ENCODE measurements around the gene MSLN. TPM values are rescaled to one million over a fixed set of nuclear protein-coding genes. Genes with fewer than 3 reads are reported as not detected.

The MSLN gene
- total and polyA plus RNA-seq, 10 donors, result 0.22 to 1.1 (median 0.41) TPM; not detected in 4

DNA sequence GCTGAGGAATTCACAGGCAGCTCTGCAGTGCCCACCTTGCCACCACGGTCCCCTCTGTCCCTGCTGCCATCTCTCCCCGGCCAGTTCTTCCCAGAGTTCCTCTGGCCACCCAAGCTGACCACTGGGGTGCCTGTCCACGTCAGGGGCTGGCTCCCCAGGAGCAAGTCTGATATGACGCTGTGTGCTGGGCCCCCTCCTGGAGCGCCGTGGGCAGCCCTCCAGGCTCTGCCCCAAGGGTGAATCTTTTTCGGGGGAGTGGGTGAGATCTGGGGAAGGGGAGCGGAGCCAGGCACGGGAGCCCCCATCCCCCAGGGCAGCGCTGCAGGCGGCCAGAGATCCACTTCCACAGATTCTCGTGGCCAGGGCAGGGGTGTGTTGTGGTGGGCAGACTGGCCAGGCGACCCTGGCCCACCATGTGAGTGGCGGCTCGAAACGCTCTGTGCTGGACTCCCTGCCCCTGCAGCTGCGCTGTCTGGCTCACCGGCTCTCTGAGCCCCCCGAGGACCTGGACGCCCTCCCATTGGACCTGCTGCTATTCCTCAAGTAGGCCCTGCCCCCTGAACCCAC is 3.7 kb downstream of the MSLN start:
- peaks cover 0 to 82% (median 18%) of the 10 kb centered on the region in 7 donors for H3K27me3 ChIP-seq (replicated peaks in 1 of 7)
- H3K9me3 ChIP-seq, result no peaks in the 10 kb centered on the region
- TF ChIP-seq POLR2A (IDR thresholded peaks at IDR 0.05), result no peak
- TF ChIP-seq POLR2AphosphoS5 (IDR thresholded peaks at IDR 0.05), result no peak
- TF ChIP-seq, protein P1, sequence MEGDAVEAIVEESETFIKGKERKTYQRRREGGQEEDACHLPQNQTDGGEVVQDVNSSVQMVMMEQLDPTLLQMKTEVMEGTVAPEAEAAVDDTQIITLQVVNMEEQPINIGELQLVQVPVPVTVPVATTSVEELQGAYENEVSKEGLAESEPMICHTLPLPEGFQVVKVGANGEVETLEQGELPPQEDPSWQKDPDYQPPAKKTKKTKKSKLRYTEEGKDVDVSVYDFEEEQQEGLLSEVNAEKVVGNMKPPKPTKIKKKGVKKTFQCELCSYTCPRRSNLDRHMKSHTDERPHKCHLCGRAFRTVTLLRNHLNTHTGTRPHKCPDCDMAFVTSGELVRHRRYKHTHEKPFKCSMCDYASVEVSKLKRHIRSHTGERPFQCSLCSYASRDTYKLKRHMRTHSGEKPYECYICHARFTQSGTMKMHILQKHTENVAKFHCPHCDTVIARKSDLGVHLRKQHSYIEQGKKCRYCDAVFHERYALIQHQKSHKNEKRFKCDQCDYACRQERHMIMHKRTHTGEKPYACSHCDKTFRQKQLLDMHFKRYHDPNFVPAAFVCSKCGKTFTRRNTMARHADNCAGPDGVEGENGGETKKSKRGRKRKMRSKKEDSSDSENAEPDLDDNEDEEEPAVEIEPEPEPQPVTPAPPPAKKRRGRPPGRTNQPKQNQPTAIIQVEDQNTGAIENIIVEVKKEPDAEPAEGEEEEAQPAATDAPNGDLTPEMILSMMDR (IDR thresholded peaks at IDR 0.05 in 8 of 11, conservative IDR thresholded peaks at IDR 0.05 in 3 of 11), result no peak
- H3K4me1 ChIP-seq, result no peaks in the 10 kb centered on the region
- no peak for DNase-seq
- intact Hi-C loops (cut with DNase I; ENCODE audit: low total_unique reads), result no loop called here
- H3K4me3 ChIP-seq, result no peak overlapping the region
- H3K27ac ChIP-seq, result no peak overlapping the region
- no peaks in the 10 kb centered on the region for H3K36me3 ChIP-seq
- 59 to 83% (median 76%) methylated on average over 16 to 20 of the region's 20 CpGs for WGBS, 5 donors

DNA sequence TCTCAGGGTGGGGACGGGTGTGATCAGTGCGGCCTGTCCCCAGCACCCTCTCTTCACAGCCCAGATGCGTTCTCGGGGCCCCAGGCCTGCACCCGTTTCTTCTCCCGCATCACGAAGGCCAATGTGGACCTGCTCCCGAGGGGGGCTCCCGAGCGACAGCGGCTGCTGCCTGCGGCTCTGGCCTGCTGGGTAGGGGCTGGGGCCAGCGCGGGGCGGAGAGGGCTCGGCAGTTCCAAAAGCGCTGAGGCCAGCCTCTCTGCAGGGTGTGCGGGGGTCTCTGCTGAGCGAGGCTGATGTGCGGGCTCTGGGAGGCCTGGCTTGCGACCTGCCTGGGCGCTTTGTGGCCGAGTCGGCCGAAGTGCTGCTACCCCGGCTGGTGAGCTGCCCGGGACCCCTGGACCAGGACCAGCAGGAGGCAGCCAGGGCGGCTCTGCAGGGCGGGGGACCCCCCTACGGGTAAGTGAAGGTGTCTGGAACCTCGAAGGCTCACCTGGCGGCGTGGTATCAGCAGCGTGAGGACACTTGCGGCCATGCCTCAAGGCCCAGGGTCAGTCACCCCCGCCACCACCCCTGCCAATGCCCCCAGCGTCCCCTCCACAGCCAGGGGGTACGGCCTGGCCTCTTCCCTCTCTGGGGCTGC is 4.4 kb downstream of the MSLN start:
- TF ChIP-seq POLR2AphosphoS5 (IDR thresholded peaks at IDR 0.05), result no peak
- TF ChIP-seq, protein P1 (IDR thresholded peaks at IDR 0.05 in 8 of 11, conservative IDR thresholded peaks at IDR 0.05 in 3 of 11), result no peak
- Histone ChIP-seq H3K9me3 (no peaks in the 10 kb centered on the region), H3K4me3 (no peak overlapping the region), H3K27ac (no peak overlapping the region), H3K27me3 (replicated peaks in 1 of 7) (peaks cover 0 to 85% (median 18%) of the 10 kb centered on the region in 7 donors), H3K4me1 (no peaks in the 10 kb centered on the region), H3K36me3 (no peaks in the 10 kb centered on the region)
- intact Hi-C loops (cut with DNase I; ENCODE audit: low total_unique reads), result no loop called here
- WGBS, 5 donors, result 80 to 94% (median 88%) methylated on average over 14 to 38 of the region's 38 CpGs
- no peak for DNase-seq

DNA sequence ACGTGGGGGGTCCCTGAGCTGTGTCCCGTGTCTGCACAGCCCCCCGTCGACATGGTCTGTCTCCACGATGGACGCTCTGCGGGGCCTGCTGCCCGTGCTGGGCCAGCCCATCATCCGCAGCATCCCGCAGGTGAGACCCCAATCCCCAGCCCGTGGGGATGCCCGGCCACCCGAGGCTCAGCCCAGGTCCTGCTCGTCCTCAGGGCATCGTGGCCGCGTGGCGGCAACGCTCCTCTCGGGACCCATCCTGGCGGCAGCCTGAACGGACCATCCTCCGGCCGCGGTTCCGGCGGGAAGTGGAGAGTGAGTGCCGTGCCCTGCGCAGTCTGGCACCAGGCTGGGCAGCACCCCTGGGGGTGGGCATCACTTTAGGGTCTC is 4.9 kb downstream of the MSLN start:
- WGBS, 5 donors, result 90 to 98% (median 91%) methylated on average over 20 to 29 of the region's 29 CpGs
- H3K9me3 ChIP-seq, result no peaks in the 10 kb centered on the region
- no peaks in the 10 kb centered on the region for H3K4me1 ChIP-seq
- intact Hi-C loops (cut with DNase I; ENCODE audit: low total_unique reads), result no loop called here
- DNase-seq, result peak; percentile 73
- no peak for TF ChIP-seq POLR2A (IDR thresholded peaks at IDR 0.05)
- no peak for TF ChIP-seq POLR2AphosphoS5 (IDR thresholded peaks at IDR 0.05)
- TF ChIP-seq, protein P1 (IDR thresholded peaks at IDR 0.05 in 8 of 11, conservative IDR thresholded peaks at IDR 0.05 in 3 of 11), result no peak
- H3K27ac ChIP-seq, result no peak overlapping the region
- H3K27me3 ChIP-seq (replicated peaks in 1 of 7), result peaks cover 0 to 85% (median 18%) of the 10 kb centered on the region in 7 donors
- H3K36me3 ChIP-seq, result no peaks in the 10 kb centered on the region
- H3K4me3 ChIP-seq, result no peak overlapping the region

DNA sequence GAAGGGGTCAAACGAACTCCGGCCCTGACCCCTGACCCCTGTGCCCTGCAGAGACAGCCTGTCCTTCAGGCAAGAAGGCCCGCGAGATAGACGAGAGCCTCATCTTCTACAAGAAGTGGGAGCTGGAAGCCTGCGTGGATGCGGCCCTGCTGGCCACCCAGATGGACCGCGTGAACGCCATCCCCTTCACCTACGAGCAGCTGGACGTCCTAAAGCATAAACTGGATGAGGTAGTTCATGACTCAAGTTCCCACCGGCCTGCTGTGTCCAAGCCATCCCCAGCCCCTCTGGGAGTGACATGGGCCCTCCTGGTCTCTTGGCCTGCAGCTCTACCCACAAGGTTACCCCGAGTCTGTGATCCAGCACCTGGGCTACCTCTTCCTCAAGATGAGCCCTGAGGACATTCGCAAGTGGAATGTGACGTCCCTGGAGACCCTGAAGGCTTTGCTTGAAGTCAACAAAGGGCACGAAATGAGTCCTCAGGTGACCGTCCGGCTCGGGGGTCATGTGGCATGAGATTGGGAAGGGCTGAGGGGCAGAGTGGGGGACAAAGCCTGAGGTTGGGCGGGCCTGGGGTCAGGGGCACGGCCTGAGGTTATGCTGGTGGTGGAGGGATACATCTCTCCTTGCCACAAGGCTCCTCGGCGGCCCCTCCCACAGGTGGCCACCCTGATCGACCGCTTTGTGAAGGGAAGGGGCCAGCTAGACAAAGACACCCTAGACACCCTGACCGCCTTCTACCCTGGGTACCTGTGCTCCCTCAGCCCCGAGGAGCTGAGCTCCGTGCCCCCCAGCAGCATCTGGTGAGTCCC is 5.7 kb downstream of the MSLN start:
- 82 to 91% (median 86%) methylated on average over 22 to 29 of the region's 29 CpGs for WGBS, 5 donors
- DNase-seq, result no peak

More for the DNA sequence above, 5.7 kb downstream of the MSLN start:
- TF ChIP-seq, protein P1 (IDR thresholded peaks at IDR 0.05 in 8 of 11, conservative IDR thresholded peaks at IDR 0.05 in 3 of 11), result no peak
- TF ChIP-seq POLR2A (IDR thresholded peaks at IDR 0.05), result no peak
- Histone ChIP-seq H3K9me3 (no peaks in the 10 kb centered on the region), H3K36me3 (no peaks in the 10 kb centered on the region), H3K4me1 (no peaks in the 10 kb centered on the region), H3K4me3 (no peak overlapping the region), H3K27ac (no peak overlapping the region), H3K27me3 (replicated peaks in 1 of 7) (peaks cover 0 to 83% (median 18%) of the 10 kb centered on the region in 7 donors)
- intact Hi-C loops (cut with DNase I; ENCODE audit: low total_unique reads), result no loop called here

Data from spleen (tissue), 11 donors.